GM23338 (cell line): ENCODE measurements around the gene PSMC4.

ENCODE experiments used
- CREB1 ChIP-seq: fragments of 250-450 bp; sonication (Bioruptor Pico); IDR thresholded peaks from 2 replicates; pipeline ENCODE4 v1.5.0; 2020; ENCODE audit warnings: low read depth, mild to moderate bottlenecking, moderate library complexity
- EZH2 ChIP-seq: fragments of 200-600 bp; sonication (generic); IDR thresholded peaks from one replicate; pipeline ENCODE4 v1.8.0; 2017; ENCODE audit warnings: antibody characterized with exemption, mild to moderate bottlenecking, low read depth; ENCODE audit not compliant: unreplicated experiment
- EZH2phosphoT487 ChIP-seq: fragments of 200-600 bp; sonication (generic); IDR thresholded peaks from one replicate; pipeline ENCODE4 v1.8.1; 2018; ENCODE audit warnings: antibody characterized with exemption; ENCODE audit not compliant: unreplicated experiment
- JUNB ChIP-seq: IDR thresholded peaks from one replicate; pipeline ENCODE4 v1.6.1; 2016; ENCODE audit warnings: antibody characterized with exemption; ENCODE audit not compliant: unreplicated experiment
- NANOG ChIP-seq: IDR thresholded peaks from 2 replicates; pipeline ENCODE4 v1.6.1; 2016; ENCODE audit warnings: antibody characterized with exemption, borderline replicate concordance
- POLR2AphosphoS5 ChIP-seq: IDR thresholded peaks from 2 replicates; pipeline ENCODE4 v1.6.1; 2016; ENCODE audit warnings: antibody characterized with exemption, low read depth
- ZNF331 ChIP-seq: fragments of 250-450 bp; sonication (Bioruptor Pico); IDR thresholded peaks from 2 replicates; pipeline ENCODE4 v1.5.0; 2020; ENCODE audit warnings: low read depth, mild to moderate bottlenecking, moderate library complexity
- TF ChIP-seq, protein P1 (sequence below), 2 experiments: fragments of 200-600 bp in 1 of 2; sonication (generic) in 1 of 2; conservative IDR thresholded peaks; 2 replicates each; pipeline versions ENCODE4 v1.5.1 to v1.6.1; 2016 to 2017; ENCODE audit warnings: antibody characterized with exemption in 2 of 2, low read depth in 2 of 2, mild to moderate bottlenecking in 2 of 2, moderate library complexity in 1 of 2
- TF ChIP-seq, protein P2 (sequence below): IDR thresholded peaks from one replicate; pipeline ENCODE4 v1.6.1; 2018; ENCODE audit warnings: antibody characterized with exemption; ENCODE audit not compliant: unreplicated experiment
- TF ChIP-seq, protein P3 (sequence below): fragments of 250-450 bp; sonication (Bioruptor Pico); IDR thresholded peaks from 2 replicates; pipeline ENCODE4 v1.5.0; 2020; ENCODE audit warnings: mild to moderate bottlenecking, moderate library complexity

DNA sequence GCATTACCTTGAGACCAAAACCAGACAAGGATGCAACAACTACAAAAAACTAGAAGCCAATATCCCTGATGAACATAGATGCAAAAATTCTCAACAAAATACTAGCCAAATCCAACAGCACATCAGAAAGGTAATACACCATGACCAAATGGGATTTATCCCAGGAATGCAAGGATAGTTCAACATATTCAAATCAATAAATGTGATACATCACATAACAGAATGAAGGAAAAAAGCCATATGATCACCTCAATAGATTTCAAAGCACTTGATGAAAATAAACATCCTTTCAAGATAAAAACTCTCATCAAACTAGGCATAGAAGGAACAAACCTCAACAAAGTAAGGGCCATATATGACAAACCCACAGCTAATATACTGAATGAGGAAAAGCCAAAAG, 15.7 kb downstream of the PSMC4 start:
- TF ChIP-seq POLR2AphosphoS5 (no peak), EZH2phosphoT487 (no peak), NANOG (no peak), JUNB (no peak), EZH2 (no peak), ZNF331 (CRISPR knock-in tag) (no peak), CREB1 (no peak)
- TF ChIP-seq, protein P1, sequence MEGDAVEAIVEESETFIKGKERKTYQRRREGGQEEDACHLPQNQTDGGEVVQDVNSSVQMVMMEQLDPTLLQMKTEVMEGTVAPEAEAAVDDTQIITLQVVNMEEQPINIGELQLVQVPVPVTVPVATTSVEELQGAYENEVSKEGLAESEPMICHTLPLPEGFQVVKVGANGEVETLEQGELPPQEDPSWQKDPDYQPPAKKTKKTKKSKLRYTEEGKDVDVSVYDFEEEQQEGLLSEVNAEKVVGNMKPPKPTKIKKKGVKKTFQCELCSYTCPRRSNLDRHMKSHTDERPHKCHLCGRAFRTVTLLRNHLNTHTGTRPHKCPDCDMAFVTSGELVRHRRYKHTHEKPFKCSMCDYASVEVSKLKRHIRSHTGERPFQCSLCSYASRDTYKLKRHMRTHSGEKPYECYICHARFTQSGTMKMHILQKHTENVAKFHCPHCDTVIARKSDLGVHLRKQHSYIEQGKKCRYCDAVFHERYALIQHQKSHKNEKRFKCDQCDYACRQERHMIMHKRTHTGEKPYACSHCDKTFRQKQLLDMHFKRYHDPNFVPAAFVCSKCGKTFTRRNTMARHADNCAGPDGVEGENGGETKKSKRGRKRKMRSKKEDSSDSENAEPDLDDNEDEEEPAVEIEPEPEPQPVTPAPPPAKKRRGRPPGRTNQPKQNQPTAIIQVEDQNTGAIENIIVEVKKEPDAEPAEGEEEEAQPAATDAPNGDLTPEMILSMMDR (conservative IDR thresholded peaks at IDR 0.05; ENCODE audit: low read depth in 2 of 2) = no peak
- TF ChIP-seq, protein P2, sequence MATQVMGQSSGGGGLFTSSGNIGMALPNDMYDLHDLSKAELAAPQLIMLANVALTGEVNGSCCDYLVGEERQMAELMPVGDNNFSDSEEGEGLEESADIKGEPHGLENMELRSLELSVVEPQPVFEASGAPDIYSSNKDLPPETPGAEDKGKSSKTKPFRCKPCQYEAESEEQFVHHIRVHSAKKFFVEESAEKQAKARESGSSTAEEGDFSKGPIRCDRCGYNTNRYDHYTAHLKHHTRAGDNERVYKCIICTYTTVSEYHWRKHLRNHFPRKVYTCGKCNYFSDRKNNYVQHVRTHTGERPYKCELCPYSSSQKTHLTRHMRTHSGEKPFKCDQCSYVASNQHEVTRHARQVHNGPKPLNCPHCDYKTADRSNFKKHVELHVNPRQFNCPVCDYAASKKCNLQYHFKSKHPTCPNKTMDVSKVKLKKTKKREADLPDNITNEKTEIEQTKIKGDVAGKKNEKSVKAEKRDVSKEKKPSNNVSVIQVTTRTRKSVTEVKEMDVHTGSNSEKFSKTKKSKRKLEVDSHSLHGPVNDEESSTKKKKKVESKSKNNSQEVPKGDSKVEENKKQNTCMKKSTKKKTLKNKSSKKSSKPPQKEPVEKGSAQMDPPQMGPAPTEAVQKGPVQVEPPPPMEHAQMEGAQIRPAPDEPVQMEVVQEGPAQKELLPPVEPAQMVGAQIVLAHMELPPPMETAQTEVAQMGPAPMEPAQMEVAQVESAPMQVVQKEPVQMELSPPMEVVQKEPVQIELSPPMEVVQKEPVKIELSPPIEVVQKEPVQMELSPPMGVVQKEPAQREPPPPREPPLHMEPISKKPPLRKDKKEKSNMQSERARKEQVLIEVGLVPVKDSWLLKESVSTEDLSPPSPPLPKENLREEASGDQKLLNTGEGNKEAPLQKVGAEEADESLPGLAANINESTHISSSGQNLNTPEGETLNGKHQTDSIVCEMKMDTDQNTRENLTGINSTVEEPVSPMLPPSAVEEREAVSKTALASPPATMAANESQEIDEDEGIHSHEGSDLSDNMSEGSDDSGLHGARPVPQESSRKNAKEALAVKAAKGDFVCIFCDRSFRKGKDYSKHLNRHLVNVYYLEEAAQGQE = no peak
- TF ChIP-seq, protein P3, sequence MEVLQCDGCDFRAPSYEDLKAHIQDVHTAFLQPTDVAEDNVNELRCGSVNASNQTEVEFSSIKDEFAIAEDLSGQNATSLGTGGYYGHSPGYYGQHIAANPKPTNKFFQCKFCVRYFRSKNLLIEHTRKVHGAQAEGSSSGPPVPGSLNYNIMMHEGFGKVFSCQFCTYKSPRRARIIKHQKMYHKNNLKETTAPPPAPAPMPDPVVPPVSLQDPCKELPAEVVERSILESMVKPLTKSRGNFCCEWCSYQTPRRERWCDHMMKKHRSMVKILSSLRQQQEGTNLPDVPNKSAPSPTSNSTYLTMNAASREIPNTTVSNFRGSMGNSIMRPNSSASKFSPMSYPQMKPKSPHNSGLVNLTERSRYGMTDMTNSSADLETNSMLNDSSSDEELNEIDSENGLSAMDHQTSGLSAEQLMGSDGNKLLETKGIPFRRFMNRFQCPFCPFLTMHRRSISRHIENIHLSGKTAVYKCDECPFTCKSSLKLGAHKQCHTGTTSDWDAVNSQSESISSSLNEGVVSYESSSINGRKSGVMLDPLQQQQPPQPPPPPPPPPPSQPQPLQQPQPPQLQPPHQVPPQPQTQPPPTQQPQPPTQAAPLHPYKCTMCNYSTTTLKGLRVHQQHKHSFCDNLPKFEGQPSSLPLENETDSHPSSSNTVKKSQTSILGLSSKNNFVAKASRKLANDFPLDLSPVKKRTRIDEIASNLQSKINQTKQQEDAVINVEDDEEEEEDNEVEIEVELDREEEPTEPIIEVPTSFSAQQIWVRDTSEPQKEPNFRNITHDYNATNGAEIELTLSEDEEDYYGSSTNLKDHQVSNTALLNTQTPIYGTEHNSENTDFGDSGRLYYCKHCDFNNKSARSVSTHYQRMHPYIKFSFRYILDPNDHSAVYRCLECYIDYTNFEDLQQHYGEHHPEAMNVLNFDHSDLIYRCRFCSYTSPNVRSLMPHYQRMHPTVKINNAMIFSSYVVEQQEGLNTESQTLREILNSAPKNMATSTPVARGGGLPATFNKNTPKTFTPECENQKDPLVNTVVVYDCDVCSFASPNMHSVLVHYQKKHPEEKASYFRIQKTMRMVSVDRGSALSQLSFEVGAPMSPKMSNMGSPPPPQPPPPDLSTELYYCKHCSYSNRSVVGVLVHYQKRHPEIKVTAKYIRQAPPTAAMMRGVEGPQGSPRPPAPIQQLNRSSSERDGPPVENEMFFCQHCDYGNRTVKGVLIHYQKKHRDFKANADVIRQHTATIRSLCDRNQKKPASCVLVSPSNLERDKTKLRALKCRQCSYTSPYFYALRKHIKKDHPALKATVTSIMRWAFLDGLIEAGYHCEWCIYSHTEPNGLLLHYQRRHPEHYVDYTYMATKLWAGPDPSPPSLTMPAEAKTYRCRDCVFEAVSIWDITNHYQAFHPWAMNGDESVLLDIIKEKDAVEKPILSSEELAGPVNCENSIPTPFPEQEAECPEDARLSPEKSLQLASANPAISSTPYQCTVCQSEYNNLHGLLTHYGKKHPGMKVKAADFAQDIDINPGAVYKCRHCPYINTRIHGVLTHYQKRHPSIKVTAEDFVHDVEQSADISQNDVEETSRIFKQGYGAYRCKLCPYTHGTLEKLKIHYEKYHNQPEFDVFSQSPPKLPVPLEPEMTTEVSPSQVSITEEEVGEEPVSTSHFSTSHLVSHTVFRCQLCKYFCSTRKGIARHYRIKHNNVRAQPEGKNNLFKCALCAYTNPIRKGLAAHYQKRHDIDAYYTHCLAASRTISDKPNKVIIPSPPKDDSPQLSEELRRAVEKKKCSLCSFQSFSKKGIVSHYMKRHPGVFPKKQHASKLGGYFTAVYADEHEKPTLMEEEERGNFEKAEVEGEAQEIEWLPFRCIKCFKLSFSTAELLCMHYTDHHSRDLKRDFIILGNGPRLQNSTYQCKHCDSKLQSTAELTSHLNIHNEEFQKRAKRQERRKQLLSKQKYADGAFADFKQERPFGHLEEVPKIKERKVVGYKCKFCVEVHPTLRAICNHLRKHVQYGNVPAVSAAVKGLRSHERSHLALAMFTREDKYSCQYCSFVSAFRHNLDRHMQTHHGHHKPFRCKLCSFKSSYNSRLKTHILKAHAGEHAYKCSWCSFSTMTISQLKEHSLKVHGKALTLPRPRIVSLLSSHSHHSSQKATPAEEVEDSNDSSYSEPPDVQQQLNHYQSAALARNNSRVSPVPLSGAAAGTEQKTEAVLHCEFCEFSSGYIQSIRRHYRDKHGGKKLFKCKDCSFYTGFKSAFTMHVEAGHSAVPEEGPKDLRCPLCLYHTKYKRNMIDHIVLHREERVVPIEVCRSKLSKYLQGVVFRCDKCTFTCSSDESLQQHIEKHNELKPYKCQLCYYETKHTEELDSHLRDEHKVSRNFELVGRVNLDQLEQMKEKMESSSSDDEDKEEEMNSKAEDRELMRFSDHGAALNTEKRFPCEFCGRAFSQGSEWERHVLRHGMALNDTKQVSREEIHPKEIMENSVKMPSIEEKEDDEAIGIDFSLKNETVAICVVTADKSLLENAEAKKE (CRISPR knock-in tag) = no peak
